SK-N-SH (cell line): ENCODE measurements around the gene ANKRD12. TPM values are rescaled to one million over a fixed set of nuclear protein-coding genes. Genes with fewer than 3 reads are reported as not detected.

Experiments used
- CTCF ChIA-PET: fragments of 300-600, 350-600 bp; formaldehyde crosslinking; extraction: SDS; loops from one replicate; lab custom pipeline; 2021; lab: Yijun Ruan, JAX
- POLR2A ChIA-PET: fragments of 350-600 bp; sonication (Branson Sonifier 250); formaldehyde crosslinking; extraction: SDS; loops from one replicate; lab custom pipeline; 2020; ENCODE audit warnings: antibody characterized with exemption, inconsistent platforms; lab: Yijun Ruan, JAX
- DNase-seq: peaks from one replicate; pipeline ENCODE4 v3.0.0; 2012
- H2AFZ ChIP-seq: fragments of 200-600 bp; sonication (generic); 2 replicates; pipeline ENCODE4 v1.8.1; 2016; ENCODE audit warnings: antibody characterized with exemption, mild to moderate bottlenecking, low read depth
- H3F3A ChIP-seq: fragments of 200-600 bp; sonication (generic); replicated peaks from 2 replicates; pipeline ENCODE3; 2016; ENCODE audit warnings: antibody characterized with exemption, mild to moderate bottlenecking; ENCODE audit not compliant: insufficient read depth
- H3K27ac ChIP-seq, 2 experiments: fragments of 200-500 bp in 1 of 2; fragments of 200-600 bp in 1 of 2; sonication (Bioruptor generic) in 1 of 2; sonication (generic), shearing (Covaris generic) in 1 of 2; 2 replicates each; pipeline versions ENCODE4 v1.5.1 to v1.6.1; 2014 to 2016; ENCODE audit warnings: low read depth in 2 of 2, inconsistent platforms in 1 of 2, low read length in 1 of 2, mild to moderate bottlenecking in 1 of 2, mixed read lengths in 1 of 2
- H3K27me3 ChIP-seq: fragments of 200-600 bp; sonication (generic), shearing (Covaris generic); 2 replicates; pipeline ENCODE4 v1.6.1; 2016; ENCODE audit warnings: mixed run types; ENCODE audit not compliant: insufficient read depth
- H3K36me3 ChIP-seq, 2 experiments: fragments of 200-500 bp in 1 of 2; fragments of 200-600 bp in 1 of 2; sonication (Bioruptor generic) in 1 of 2; sonication (generic) in 1 of 2; replicated peaks in 1 of 2; 2 replicates each; pipeline versions ENCODE3 to v1.5.1; 2014 to 2016; ENCODE audit warnings: low read length in 1 of 2, mild to moderate bottlenecking in 1 of 2; ENCODE audit not compliant: insufficient read depth in 2 of 2, control insufficient read depth in 1 of 2
- H3K4me1 ChIP-seq, 2 experiments: fragments of 200-500 bp in 1 of 2; fragments of 200-600 bp in 1 of 2; sonication (Bioruptor generic) in 1 of 2; sonication (generic), shearing (Covaris generic) in 1 of 2; 2 replicates each; pipeline versions ENCODE4 v1.5.1 to v1.6.1; 2014 to 2016; ENCODE audit warnings: low read depth in 1 of 2, low read length in 1 of 2, mixed run types in 1 of 2; ENCODE audit not compliant: insufficient read depth in 2 of 2, control insufficient read depth in 1 of 2
- H3K4me2 ChIP-seq: fragments of 200-600 bp; sonication (generic), shearing (Covaris generic); 2 replicates; pipeline ENCODE4 v1.6.1; 2017; ENCODE audit warnings: mixed run types
- H3K4me3 ChIP-seq, 2 experiments: fragments of 200-500 bp in 1 of 2; fragments of 200-600 bp in 1 of 2; sonication (Bioruptor generic) in 1 of 2; sonication (generic), shearing (Covaris generic) in 1 of 2; 2 replicates each; pipeline versions ENCODE4 v1.5.1 to v1.8.1; 2014 to 2016; ENCODE audit warnings: low read depth in 2 of 2, inconsistent platforms in 1 of 2, low read length in 1 of 2, mild to moderate bottlenecking in 1 of 2, mixed read lengths in 1 of 2, moderate library complexity in 1 of 2
- H3K79me2 ChIP-seq: fragments of 200-600 bp; sonication (generic); 2 replicates; pipeline ENCODE4 v1.8.1; 2017; ENCODE audit warnings: mild to moderate bottlenecking; ENCODE audit not compliant: insufficient read depth
- H3K9ac ChIP-seq: fragments of 200-600 bp; sonication (generic); 2 replicates; pipeline ENCODE4 v1.6.1; 2017; ENCODE audit warnings: mixed run types
- H3K9me2 ChIP-seq: fragments of 200-600 bp; sonication (generic); 2 replicates; pipeline ENCODE4 v1.6.1; 2017; ENCODE audit warnings: mixed run types
- H3K9me3 ChIP-seq: fragments of 200-600 bp; sonication (generic); 2 replicates; pipeline ENCODE4 v1.6.1; 2017; ENCODE audit warnings: mixed run types, mild to moderate bottlenecking, moderate library complexity
- H4K20me1 ChIP-seq: fragments of 200-600 bp; sonication (generic); 2 replicates; pipeline ENCODE4 v1.6.1; 2017; ENCODE audit warnings: mild to moderate bottlenecking, mixed run types; ENCODE audit not compliant: insufficient read depth
- CTCF ChIP-seq: fragments of 200-600 bp; sonication (generic); IDR thresholded peaks from 2 replicates; pipeline ENCODE4 v1.6.1; 2017; ENCODE audit warnings: antibody characterized with exemption, mild to moderate bottlenecking, moderate library complexity
- ELF1 ChIP-seq: IDR thresholded peaks from 2 replicates; pipeline ENCODE4 v1.4.0; 2012
- EZH2phosphoT487 ChIP-seq: fragments of 200-600 bp; sonication (generic); IDR thresholded peaks from 2 replicates; pipeline ENCODE4 v1.6.1; 2017; ENCODE audit warnings: low read depth, mixed run types, mild to moderate bottlenecking, antibody characterized with exemption, moderate library complexity, borderline replicate concordance
- FOXJ3 ChIP-seq: sonication (generic); formaldehyde crosslinking; IDR thresholded peaks from 2 replicates; pipeline ENCODE4 v1.5.1; 2020; ENCODE audit warnings: mild to moderate bottlenecking, missing genetic modification reagents
- GABPA ChIP-seq: IDR thresholded peaks from 2 replicates; pipeline ENCODE4 v1.4.0; 2012; ENCODE audit warnings: low read depth, mild to moderate bottlenecking
- GATA2 ChIP-seq: sonication (generic); formaldehyde crosslinking; IDR thresholded peaks from 2 replicates; pipeline ENCODE4 v1.5.0; 2020; ENCODE audit warnings: mild to moderate bottlenecking, missing genetic modification reagents
- JUND ChIP-seq: IDR thresholded peaks from 2 replicates; pipeline ENCODE4 v1.4.0; 2012
- MEF2A ChIP-seq: IDR thresholded peaks from 2 replicates; pipeline ENCODE4 v1.4.0; 2012; ENCODE audit warnings: low read depth, borderline replicate concordance
- NFIC ChIP-seq: IDR thresholded peaks from 2 replicates; pipeline ENCODE4 v1.4.0; 2012; ENCODE audit warnings: borderline replicate concordance
- PBX3 ChIP-seq: IDR thresholded peaks from 2 replicates; pipeline ENCODE4; 2012
- POLR2AphosphoS5 ChIP-seq: IDR thresholded peaks from 2 replicates; pipeline ENCODE4 v1.6.1; 2012; ENCODE audit warnings: low read depth, low read length
- RCOR1 ChIP-seq: fragments of 150-350 bp; IDR thresholded peaks from 2 replicates; pipeline ENCODE4 v1.6.1; 2017; ENCODE audit warnings: antibody characterized with exemption, low read length
- REST ChIP-seq: IDR thresholded peaks from 2 replicates; pipeline ENCODE4 v1.6.1; 2012; ENCODE audit warnings: mild to moderate bottlenecking, low read depth, low read length, moderate library complexity
- SIN3A ChIP-seq: IDR thresholded peaks from 2 replicates; pipeline ENCODE4 v1.6.1; 2012; ENCODE audit warnings: low read depth, mild to moderate bottlenecking, low read length, moderate library complexity, borderline replicate concordance
- SMC3 ChIP-seq: IDR thresholded peaks from 2 replicates; pipeline ENCODE4 v1.6.1; 2012; ENCODE audit warnings: low read depth, low read length, improper control_type of control experiment
- TCF12 ChIP-seq: IDR thresholded peaks from 2 replicates; pipeline ENCODE4 v1.4.0; 2012
- TEAD4 ChIP-seq: IDR thresholded peaks from 2 replicates; pipeline ENCODE4 v1.4.0; 2012; ENCODE audit warnings: mild to moderate bottlenecking, borderline replicate concordance; ENCODE audit not compliant: insufficient read depth
- YY1 ChIP-seq: IDR thresholded peaks from 2 replicates; pipeline ENCODE4 v1.4.0; 2012; ENCODE audit warnings: low read depth, mild to moderate bottlenecking
- WGBS: methylation state at CpG from one replicate; pipeline ENCODE4 v1.1.6; 2017; ENCODE audit warnings: low lambda C conversion rate; 5-methylcytosine and 5-hydroxymethylcytosine counted together
- polyA plus RNA-seq, 3 experiments: library from polyadenylated mRNA; depleted of rRNA; stranded (reverse); fragments of >200 nt; gene quantifications; 2 replicates each; pipeline ENCODE4 v1.2.3, GENCODE V29; 2012

ANKRD12 gene
- polyA plus RNA-seq, 1 of the 3 experiments (the other 2 are of a cell fraction): 1.3 TPM

DNA sequence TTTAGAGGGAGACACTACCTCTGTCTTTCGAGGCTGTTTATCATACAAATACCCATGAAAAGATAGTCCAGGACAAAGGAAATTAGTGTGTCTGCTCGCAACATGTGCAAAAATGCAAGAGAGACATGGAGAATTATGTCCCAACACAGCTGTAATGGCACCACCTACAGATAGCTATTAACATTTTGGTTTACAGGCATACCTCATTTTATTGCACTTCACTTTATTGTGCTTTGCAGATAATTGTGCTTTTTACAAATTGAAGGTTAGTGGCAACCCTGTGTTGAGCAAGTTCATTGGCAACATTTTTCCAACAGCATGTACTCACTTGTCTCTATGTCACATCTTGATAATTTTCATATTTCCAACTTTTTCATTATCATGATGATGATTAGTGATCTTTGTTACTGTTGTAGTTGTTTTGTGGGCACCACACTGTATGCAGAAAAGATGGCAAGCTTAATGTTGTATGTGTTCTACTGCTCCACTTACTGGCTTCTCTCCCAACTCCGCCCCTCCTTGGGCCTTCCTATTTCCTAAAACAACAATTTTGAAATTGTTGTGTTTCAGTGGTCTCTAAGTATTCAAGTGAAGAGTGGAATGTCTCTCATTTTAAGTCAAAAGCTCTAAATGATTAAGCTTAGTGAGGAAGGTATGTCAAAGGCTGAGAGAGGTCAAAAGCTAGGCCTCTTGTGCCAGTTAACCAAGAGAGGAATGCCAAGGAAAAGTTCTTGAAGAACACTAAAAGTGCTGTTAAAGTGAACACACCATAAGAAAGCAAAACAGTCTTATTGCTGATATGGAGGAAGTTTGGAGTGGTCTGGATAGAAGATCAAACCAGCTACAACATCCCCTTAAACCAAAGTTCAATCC lies 52.0 kb downstream of the ANKRD12 start:
- no peak for TF ChIP-seq YY1
- TF ChIP-seq RCOR1: no peak
- TF ChIP-seq CTCF: no peak
- TF ChIP-seq TEAD4: no peak
- TF ChIP-seq NFIC: no peak
- DNase-seq: no peak
- no peak overlapping the region for H3K9ac ChIP-seq
- H3K36me3 ChIP-seq: peaks cover 1 to 24% of the 10 kb centered on the region in 2 experiments
- H3K9me3 ChIP-seq: no peaks in the 10 kb centered on the region
- no peak overlapping the region for H3K4me2 ChIP-seq
- no peaks in the 10 kb centered on the region for H3K4me1 ChIP-seq
- H2AFZ ChIP-seq: no peak overlapping the region
- 94% methylated on average over 3 of the region's 3 CpGs for WGBS
- H3K79me2 ChIP-seq: peaks cover 8% of the 10 kb centered on the region
- 0 out of 2 replicates have a peak, but pooled peaks cover 4% of the 10 kb centered on the region for H4K20me1 ChIP-seq
- no peak overlapping the region for H3K4me3 ChIP-seq
- CTCF ChIA-PET: interaction anchor here (1.3 kb wide), 1 partner anchor 63 kb away, joined by 3 read pairs; no protein-coding TSS in a partner anchor
- no peak overlapping the region for H3K27ac ChIP-seq
- no peaks in the 10 kb centered on the region for H3K9me2 ChIP-seq
- POLR2A ChIA-PET: no interaction called here
- peaks cover 4% of the 10 kb centered on the region for H3F3A ChIP-seq
- H3K27me3 ChIP-seq: no peaks in the 10 kb centered on the region

DNA sequence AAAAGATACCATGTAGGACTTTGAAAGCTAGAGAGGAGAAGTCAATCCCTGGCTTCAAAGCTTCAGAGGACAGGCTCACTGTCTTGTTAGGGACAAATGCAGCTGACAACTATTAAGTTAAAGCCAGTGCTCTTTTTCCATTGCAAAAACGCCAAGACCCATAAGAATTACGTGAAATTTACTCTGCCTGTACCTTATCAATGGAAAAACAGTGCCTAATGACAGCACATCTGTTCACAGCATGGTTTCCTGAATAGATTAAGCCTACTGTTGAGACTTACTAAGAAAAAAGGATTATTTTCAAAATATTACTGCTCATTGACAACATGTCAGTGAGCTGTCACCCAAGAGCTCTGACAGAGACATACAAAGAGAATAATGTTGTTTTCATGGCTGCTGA lies 52.9 kb downstream of the ANKRD12 start:
- no peaks in the 10 kb centered on the region for H3K4me1 ChIP-seq
- H4K20me1 ChIP-seq: 0 out of 2 replicates have a peak, but pooled peaks cover 4% of the 10 kb centered on the region
- no peak overlapping the region for H3K9ac ChIP-seq
- H3K9me2 ChIP-seq: no peaks in the 10 kb centered on the region
- WGBS: 60% methylated on average over 2 of the region's 2 CpGs
- H3F3A ChIP-seq: peaks cover 4% of the 10 kb centered on the region
- TF ChIP-seq POLR2AphosphoS5 (no peak), YY1 (no peak), EZH2phosphoT487 (no peak), SMC3 (no peak), MEF2A (no peak), SIN3A (no peak), RCOR1 (no peak), JUND (no peak), TCF12 (no peak), NFIC (no peak), GATA2 (CRISPR knock-in tag) (no peak), PBX3 (no peak), REST (no peak), FOXJ3 (CRISPR knock-in tag) (no peak), CTCF (no peak), GABPA (no peak), ELF1 (no peak)
- TF ChIP-seq, all 33 proteins: peak for 0
- H3K9me3 ChIP-seq: no peaks in the 10 kb centered on the region
- ChIA-PET CTCF (no interaction called here), POLR2A (no interaction called here)
- H3K27ac ChIP-seq: no peak overlapping the region
- H3K36me3 ChIP-seq: peaks cover 0 to 17% of the 10 kb centered on the region in 2 experiments
- H3K79me2 ChIP-seq: peaks cover 3% of the 10 kb centered on the region; the same call in 1 of the 2 replicates
- H2AFZ ChIP-seq: no peak overlapping the region
- no peak overlapping the region for H3K4me3 ChIP-seq
- DNase-seq: no peak
- no peak overlapping the region for H3K4me2 ChIP-seq
- H3K27me3 ChIP-seq: no peaks in the 10 kb centered on the region
